ENCODE measurements around the gene FAT2.

The FAT2 gene

DNA sequence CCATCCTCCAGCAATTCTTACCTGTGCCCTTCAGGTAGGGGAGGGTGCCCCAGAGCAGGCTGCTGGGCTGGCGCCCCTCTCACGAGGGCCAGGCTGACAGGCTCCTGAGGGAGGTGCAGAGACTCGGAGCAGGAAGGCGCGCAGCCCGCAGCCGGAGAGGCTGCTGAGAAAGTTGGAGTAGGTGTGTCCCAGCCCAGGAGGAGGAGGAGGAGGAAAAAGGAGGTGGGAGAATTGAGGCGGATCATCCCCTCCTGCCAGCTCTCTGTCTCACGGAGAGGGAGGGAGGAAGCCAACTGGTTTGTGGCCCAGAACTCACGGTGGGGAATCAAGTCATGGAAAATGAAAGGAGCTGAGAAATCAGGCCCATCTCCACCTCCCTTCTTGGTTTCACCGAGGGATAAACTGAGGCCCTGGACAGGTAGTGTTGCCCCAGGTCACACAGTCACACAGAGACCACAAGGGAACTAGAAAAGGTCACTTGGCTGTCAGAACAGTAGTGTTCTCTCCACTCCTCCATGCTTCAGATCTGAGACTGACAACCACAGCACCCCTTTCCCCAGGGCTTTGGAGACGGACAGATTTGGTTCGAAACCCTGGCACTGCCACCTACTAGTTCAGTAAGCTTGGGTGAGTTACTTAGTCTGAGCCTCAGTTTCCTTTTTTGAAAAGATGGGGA lies at the start of gene FAT2:
TSS of gene FAT2 (minus strand) at position 188 of the 676 bp plus-strand sequence. CDS start 22,400 bp downstream, outside the sequence.
- no peak for DNase-seq (ENCODE audit: low read depth)

DNA sequence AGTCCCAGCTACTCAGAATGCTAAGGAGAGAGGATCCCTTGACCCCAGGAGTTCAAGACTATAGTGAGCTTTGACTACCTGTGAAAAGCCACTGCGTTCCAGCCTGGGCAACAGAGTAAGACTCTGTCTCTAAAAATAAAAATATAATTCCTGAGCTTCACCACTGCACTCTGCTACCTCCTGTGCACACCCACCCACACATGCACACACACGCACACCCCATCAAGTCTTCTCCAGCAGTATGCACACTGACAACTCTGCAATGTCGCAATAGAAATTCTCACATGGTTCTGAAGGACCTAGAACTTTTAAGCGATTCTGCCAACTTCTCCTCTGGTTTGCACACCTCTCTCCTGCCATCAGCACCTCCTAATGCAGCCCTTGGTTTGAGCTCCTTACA lies 47.5 kb upstream of the FAT2 start:
- DNase-seq (ENCODE audit: low read depth) = no peak

- DNase-seq (ENCODE audit: low read depth) = no peak
Observed at GRCh38 chr5:151637676-151638075, 46.5 kb upstream of the FAT2 start.

DNA sequence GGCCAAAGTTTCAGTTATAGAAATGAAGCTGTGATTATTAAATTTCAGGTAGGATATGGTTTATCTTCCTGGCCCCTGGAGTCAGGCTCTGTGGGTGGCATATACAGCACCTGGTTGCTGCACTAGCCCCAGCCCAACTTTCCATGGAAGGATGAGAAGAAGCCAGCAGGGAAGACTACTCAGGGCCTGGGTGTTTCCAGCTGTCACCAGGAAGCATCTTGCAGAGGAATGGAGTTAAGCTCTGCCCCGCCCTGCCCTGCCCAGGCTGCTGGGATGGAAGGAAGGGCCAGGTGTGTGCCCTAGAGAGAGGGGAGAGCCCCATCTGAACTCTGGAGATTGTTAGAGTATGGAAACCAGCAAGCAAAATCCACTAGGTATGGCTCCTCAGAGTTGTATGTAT lies 42.8 kb upstream of the FAT2 start:
- DNase-seq (ENCODE audit: low read depth) = no peak

DNA sequence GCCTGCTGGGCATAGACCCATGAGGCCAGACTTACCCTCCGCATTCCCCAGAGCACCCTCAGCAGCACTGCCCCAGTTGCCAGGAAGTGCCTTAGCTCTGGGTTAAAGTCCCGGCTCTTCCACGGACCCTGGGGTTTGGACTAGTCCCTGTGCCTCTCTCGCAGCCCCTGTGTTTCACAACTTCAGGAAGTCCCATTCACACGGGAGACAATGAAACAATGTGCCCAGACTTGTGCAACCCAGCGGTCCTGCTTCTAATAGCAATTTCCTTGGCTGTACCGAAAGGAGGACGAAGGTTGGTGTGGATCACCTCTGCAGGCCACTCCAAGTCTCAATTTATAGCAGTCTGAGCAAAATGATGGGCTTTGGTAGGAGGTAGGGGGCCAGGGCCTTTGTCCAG lies 41.8 kb upstream of the FAT2 start:
- DNase-seq (ENCODE audit: low read depth) = no peak

DNA sequence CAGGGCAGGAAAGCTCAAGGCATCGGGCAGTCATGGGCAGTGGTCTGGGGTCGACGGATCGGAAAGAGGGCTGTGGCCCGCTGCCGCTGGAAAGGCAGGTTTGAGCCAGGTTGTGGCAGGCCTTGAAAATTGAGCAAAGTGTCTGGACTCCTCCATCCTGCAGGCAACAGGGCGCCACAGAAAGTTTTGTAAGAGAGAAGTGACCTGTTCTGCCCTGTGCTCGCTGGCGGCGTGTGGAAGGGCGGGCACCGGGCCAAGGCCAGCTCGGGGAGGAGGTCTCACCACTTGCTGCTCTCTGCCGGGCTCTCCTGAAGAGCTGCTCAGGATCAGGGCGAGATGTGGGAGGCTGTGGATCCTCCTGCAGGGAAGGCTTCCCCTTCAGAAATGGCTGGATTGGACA lies 41.4 kb upstream of the FAT2 start:
- DNase-seq (ENCODE audit: low read depth) = no peak

DNA sequence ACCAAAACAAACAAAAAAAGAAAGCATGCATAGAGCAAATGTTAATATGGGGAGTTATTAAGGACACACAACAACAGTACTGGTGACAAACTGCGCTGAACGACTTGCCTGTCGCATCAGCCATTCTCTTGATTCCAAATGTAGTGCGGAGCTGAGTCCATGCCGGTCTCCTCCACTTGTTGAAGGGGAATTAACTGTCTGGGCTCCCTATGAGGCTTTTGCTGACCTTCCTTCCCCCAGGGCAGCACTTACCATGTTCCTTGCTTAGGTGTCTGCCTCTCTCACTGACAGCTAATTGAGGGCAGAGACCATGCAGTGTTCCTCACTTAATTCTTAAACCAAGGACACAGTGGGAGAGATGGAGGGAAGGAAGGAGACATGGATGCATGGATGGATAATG lies 40.8 kb upstream of the FAT2 start:
- no peak for DNase-seq (ENCODE audit: low read depth)

DNA sequence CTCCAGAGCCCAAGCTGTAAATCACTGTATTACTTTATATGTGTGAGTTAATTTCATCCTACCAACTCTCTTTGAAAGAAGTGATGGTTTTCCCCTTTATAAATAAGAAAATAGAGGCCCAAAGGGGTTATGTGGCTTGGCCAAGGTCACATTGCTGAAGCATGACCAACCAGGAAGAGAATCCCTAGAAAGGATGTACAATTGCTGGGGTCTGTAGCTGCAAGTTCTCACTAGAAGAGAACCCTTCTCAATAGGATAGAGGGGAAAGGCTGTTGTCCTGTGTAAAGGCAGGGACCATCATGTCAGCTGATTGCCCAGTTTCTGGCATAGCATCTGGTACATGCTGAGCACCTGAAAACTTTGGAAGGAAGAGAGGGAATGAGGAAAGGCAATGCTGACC lies 39.0 kb upstream of the FAT2 start:
- DNase-seq (ENCODE audit: low read depth) = no peak

GRCh38 chr5:151628112-151628823 lies 37.1 kb upstream of the FAT2 start:
- DNase-seq (ENCODE audit: low read depth) = no peak

DNA sequence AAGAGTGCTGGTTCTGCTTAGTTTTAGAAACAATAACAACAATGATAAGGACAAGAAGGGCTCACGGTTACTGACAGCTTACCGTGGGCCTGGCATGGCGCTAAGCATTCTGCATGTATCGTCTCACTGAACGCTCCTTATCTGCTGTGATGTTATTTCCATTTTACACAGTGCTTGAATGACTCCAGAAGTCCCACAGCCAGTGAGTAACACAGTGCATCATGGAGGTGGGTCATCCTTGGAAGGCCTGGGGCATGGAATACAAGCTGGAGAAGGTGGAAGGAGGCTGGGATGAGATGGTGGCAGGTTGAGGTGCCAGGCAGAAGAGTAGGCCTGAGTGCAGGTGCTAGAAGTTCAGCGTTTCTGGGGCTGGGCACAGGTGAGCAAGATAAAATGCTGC lies 36.5 kb upstream of the FAT2 start:
- DNase-seq (ENCODE audit: low read depth) = no peak

DNA sequence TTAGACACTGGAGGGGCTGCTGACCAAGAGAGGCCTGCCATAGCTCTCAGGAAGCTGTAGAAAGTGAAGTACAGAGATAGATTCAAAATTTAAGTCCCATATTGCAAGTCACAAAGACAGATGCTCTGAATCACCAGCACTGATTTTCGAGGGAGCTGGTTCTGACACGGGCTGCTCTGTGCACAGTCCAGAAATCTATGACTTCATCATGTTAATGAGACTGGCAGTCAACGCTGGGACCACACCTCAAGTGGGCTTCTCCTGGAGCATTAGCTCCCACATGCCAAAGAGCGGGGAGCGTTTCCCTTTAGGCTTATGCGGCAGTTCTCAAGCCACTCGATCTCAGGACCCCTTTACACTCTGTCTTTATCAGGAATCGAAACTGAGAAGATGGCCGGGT lies 34.2 kb upstream of the FAT2 start:
- DNase-seq (ENCODE audit: low read depth) = no peak

DNA sequence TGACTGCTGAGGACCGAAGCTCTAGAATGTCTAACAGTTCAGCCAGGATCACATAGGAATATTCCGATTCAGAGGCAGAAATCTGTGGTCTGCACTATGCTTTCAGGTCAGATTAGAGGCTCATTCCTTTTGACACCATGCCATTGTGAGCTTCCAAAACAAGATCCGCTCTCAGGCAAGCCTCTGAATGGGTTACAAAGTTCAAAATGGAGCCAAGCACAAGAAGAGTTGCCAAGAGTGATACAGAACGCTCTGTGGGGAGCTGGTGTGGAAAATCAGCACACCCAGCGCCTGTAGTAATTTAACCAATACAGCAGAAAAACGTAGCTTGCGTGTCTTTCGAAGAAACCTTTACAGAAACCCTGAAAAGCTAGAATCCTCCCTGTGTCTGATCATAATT lies 33.3 kb upstream of the FAT2 start:
- DNase-seq (ENCODE audit: low read depth) = no peak

DNA sequence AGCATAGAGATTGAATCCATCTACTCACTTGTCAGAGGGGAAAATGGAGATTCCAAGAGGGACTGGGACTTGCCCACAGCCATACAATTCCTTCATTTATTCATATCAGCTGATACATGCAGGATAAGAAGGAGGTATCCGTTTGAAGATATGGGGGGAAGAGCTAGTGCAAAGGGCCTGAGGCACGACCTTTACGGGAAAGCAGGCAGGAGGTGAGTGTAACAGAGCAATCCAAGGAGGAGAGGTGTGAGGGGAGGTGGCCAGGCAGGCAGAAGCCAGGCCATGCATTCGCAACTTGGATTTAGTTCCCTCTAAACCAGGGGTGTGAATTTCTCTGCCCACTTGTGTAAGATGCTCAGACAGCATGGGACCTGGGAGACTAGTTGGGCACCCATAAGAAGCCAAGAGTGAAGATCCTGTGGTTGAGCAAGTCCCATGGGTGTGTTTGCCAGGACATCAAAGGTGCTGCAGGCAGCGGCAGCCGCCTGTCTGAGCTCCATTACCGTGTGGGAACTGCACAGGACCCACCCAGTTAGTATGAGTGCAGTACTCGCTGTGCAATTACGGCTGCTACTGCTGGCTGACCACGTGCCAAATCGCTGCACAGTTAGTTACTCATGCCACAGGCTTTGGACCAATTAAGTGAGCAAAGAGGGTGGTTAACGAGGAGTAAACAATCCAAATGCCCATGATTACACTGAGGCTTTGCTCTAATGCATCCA lies 31.4 kb upstream of the FAT2 start:
- no peak for DNase-seq (ENCODE audit: low read depth)

DNA sequence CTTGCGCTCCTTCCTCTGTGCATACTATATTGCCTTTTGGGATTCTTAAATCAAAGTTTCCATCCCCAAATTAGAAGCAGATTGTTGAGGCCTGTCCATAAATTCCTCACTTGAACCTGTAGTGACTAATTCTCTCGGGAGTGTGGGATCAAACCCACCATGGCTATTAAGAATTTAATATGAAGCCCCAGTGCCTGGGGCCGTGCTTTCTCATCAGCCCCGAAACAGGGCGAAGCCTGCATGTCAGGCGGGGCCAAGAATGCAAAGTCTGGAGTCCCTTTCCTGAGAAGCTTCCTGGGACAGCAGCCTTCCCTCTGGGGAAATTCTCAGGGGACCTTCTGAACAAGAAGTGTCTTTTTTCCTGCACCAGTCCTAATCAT lies 29.3 kb upstream of the FAT2 start:
- DNase-seq (ENCODE audit: low read depth) = no peak

GRCh38 chr5:151619812-151620460 lies 28.8 kb upstream of the FAT2 start:
- no peak for DNase-seq (ENCODE audit: low read depth)

DNA sequence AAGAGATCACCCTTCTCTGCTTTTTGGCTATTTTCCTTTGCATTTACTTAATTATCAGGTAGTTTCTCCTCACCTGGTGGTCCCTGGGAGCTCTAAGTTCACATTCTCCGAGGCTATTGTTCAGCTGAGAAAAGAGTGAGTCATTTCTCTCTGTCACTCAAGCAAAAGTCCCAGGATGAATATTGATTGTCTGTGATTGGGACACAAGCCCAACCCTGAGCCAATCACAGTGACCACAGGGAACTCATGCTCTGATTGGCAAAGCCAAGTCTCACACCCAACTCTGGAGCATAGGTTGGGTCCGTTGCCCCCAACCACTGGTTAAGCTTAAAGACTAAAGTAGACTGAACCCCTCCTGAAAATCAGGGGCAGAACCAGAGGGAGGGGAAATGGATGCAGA lies 27.8 kb upstream of the FAT2 start:
- DNase-seq (ENCODE audit: low read depth) = no peak

GRCh38 chr5:151617841-151618710 lies 26.9 kb upstream of the FAT2 start:
- DNase-seq (ENCODE audit: low read depth) = no peak

DNA sequence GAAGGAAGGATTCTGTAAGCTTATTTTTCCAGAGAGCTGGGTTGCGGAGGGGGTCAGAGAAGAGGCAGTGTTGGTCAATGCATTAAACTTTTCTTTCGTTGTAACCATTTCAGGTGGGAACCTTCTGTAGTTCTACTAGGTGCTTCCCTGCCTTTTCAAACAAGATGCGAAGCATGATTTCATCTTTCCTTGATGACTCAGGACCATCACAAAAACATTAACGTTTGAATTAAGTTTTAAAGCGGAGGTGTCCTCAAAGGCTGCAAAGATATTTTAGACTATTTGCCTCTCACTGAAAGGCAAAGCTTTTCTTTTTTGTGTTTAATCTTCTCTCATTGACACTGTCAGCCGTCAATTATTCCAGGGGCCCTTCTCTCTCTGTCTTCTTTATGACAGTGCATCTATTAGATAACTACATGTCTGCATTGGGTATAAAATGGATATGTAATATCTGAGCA lies 26.3 kb upstream of the FAT2 start:
- DNase-seq (ENCODE audit: low read depth) = no peak

DNA sequence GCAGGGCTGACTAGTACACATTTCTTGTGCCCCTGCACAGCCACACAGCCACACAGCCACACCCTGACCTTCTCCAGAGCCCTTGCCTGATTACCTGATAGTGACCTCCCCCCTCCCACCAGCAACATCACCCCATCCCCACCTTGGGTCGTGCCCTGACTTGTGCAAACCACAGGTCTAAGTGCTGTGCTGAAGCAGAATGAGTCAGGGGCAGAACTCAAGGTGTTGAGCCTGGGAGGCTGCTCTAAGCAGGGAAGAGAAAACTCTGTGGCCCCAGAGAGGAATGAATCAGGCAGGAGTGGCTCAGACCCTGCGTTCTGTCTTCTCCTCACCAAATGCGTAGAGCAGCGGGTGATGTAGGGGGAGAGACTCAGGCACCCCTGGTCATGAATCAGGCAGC lies 24.3 kb upstream of the FAT2 start:
- no peak for DNase-seq (ENCODE audit: low read depth)

DNA sequence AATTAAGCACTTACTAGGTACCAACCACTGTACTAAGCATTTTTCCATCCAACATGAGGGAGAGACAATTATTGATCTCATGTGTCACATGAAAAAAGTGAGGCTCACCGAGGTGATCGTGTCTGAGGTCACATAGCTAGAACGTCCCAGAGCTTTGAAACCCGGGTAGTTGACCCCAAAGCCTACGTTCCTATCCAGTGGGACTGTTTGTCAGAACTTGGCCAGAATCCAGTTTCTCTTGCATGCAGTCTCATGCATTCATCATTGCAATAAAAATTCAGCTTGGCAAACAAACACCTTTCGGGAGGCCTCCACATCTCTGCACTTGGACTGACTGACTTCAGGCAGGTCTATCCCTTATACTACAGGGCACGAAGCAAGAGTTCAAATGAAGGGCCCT lies 23.4 kb upstream of the FAT2 start:
- no peak for DNase-seq (ENCODE audit: low read depth)

DNA sequence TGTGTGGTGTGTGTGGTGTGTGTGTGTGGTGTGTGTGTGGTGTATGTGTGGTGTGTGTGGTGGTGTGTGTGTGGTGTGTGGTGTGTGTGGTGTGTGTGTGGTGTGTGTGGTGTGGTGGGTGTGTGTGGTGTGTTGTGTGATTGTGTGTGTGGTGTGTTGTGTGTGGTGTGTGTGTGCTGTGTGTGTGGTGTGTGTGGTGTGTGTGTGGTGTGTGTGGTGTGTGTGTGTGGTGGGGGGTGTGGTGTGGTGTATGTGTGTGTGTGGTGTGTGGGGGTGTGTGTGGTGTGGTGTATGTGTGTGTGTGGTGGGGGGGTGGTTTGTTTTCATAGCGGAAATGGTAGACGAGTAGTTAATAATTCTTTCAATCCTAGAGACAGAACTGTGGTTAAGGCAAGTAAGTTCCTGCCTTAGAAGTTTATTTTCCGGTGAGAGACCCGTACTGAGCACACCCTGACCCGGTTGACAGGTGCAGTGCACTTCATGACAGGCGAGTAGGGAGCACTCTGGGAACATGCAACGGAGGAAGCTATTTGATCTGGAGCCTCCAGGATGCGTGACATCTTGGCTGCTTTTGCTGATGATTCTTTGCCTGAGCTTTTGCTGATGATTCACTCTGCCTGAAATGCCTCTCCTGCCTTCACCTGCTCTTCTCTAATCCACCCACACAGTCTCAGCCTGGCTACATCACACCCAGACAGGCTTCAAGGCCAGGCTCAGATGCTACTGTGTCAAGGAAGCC lies 21.7 kb upstream of the FAT2 start:
- DNase-seq (ENCODE audit: low read depth) = no peak

Data from stimulated activated CD8-positive, alpha-beta memory T cell treated with anti-CD3 and anti-CD28 coated beads, Interleukin-12 subunit alpha, Interleukin-12 subunit beta, amount 100 ng/mL, for 1 hour (primary cell).